GM12875 (cell line): Measurements from ENCODE around the gene UBXN6.

ENCODE experiments used
- H3K4me3 ChIP-seq: one replicate; pipeline ENCODE4 v1.5.1; 2011; ENCODE audit warnings: low read depth, low read length, control low read depth
- TF ChIP-seq, protein P1 (sequence below): IDR thresholded peaks from 2 replicates; pipeline ENCODE4 v1.5.1; 2011; ENCODE audit warnings: low read depth, mild to moderate bottlenecking, control low read depth, inconsistent platforms, low read length, moderate library complexity, borderline replicate concordance; ENCODE audit not compliant: insufficient read depth

The UBXN6 gene

DNA sequence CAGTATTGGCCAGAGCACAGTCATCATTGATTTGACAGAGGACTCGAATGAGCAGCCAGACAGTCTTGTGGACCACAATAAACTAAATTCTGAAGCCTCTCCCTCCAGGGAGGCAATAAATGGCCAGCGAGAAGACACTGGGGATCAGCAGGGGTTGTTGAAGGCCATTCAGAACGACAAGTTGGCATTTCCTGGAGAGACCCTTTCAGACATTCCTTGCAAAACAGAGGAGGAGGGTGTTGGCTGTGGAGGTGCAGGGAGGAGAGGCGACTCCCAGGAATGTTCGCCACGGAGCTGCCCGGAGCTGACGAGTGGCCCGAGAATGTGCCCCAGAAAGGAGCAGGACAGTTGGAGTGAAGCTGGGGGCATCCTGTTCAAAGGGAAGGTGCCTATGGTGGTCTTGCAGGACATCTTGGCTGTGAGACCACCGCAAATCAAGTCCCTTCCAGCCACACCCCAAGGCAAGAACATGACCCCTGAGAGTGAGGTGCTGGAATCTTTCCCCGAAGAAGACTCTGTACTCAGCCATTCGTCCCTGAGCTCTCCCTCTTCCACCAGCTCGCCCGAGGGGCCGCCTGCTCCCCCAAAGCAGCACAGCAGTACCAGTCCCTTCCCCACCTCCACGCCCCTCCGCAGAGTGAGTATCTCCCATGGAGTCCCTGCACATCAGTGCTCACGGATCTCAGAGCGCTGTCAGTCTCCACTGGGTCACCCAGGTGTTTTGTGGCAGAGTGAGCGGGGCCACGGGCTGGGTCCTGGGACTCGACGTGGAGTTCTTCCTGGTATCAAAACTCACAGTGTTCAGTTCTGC is 48.3 kb downstream of the UBXN6 start:
- TF ChIP-seq, protein P1, sequence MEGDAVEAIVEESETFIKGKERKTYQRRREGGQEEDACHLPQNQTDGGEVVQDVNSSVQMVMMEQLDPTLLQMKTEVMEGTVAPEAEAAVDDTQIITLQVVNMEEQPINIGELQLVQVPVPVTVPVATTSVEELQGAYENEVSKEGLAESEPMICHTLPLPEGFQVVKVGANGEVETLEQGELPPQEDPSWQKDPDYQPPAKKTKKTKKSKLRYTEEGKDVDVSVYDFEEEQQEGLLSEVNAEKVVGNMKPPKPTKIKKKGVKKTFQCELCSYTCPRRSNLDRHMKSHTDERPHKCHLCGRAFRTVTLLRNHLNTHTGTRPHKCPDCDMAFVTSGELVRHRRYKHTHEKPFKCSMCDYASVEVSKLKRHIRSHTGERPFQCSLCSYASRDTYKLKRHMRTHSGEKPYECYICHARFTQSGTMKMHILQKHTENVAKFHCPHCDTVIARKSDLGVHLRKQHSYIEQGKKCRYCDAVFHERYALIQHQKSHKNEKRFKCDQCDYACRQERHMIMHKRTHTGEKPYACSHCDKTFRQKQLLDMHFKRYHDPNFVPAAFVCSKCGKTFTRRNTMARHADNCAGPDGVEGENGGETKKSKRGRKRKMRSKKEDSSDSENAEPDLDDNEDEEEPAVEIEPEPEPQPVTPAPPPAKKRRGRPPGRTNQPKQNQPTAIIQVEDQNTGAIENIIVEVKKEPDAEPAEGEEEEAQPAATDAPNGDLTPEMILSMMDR: no peak
- H3K4me3 ChIP-seq: no peak overlapping the region

DNA sequence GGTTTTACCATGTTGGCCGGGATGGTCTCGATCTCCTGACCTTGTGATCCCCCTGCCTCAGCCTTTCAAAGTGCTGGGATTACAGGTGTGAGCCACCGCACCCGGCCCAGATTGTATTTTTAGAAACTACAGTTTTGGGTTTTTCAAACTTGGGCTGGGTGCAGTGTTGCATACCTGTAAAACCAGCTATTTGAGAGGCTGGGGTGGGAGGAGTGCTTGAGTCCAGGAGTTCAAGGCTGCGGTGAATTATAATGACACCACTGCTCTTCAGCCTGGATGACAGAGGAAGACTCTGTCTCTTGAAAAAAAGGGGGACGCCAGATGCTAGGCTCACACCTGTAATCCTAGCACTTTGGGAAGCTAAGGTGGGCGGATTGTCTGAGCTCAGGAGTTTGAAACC is 51.0 kb downstream of the UBXN6 start:
- TF ChIP-seq, protein P1: no peak
- H3K4me3 ChIP-seq: no peak overlapping the region

DNA sequence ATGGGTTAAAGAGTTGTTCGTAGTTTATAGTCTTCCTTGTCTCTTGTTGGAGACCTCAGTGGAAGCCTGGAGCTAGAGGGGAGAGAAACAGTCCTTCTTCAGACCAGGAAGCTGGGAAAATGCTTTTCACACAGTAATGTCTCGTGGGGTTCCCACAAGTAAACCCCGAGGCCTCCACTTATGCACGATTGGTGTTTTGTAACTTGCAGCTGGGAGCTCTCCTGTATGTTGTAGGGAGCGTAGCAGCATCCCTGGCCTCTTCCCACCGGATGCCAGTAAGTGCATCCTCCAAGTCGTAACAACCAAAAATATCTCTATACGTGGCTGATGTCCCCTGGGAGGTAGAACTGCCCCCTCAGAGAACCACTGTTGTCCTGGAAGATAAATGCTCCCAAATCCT is 51.6 kb downstream of the UBXN6 start:
- TF ChIP-seq, protein P1: no peak
- H3K4me3 ChIP-seq: no peak overlapping the region

DNA sequence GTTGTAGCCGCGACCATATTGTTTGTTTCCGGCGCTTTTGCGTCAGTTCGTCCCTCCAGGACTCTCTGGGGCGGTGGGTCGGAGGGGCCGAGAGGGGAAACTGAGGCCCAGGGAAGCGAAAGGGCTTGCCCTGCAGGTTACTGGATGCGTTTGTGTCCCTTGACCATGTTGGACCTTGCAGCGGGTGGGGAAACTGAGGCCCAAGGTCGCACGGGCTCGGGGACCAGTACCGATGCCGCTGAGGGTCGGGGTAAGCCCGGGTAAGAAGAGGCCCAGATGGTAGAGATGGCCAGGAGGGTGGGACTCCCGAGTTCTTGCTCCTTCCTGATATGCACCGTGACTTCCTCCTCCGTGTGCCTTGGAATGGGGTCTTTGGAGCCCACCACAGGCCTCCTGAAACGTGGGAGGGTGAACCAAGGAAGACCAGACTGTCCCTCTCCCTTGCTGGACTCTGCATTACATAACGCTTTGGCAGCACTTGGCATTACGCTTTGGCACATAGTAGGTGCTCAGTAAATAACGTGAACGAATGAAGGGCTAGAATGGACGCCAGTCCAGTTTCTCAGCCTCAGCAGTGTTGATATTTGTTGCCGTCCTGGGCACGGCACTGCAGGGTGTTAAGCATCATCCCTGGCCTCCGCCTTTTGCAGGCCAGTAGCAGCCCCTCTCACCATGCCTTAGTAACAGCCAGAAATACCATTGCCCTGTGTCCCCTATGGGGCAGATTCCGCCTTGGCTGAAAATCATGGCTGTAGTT is 54.4 kb downstream of the UBXN6 start:
- H3K4me3 ChIP-seq: peak overlapping the region; percentile 89
- TF ChIP-seq, protein P1: no peak

DNA sequence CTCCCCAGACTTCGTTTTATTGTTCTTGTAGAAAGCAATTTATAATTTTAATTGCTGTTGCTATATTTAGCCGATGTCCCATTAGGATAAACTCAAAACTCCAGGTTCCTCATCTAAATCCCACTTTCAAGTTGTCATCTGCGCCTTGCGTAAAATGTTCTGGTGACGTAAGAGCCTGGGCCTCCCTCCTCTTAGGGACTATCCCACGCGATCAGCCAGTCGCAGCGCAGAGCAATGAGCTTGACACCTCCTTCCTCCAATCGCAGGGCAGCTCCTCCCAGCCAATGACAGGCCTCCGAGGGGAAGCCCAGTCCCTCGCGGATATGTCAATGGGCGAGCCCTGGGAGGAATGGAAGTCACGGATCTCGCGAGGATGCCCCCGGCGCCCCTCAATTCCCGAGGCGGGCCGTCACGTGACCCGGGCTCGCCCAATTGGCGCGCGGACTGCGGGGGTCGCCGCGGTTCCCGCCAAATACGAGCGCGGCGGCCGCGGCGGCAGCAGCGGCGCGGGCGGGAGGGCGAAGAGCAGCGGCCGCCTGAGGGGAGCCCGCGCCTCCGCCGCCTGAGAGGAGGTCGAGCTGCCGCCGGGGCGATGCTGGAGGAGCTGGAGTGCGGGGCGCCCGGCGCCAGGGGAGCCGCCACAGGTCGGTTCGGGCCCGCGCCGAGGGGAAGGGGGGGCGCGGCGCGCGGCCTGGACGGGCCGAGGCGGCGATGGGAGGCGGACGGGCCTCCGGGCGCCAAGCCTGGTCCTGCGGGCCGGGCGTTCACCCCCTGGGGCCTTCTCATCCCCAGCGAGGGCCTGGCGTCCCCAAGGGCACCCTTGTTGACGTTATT is 55.2 kb downstream of the UBXN6 start, which contains the start of gene CHAF1A:
CHAF1A (plus strand) TSS at position 470 of the 834 bp plus-strand sequence; CDS start at position 593, 123 bp downstream.
- TF ChIP-seq, protein P1: no peak
- H3K4me3 ChIP-seq: peak within 1 kb of the TSS; percentile 89

DNA sequence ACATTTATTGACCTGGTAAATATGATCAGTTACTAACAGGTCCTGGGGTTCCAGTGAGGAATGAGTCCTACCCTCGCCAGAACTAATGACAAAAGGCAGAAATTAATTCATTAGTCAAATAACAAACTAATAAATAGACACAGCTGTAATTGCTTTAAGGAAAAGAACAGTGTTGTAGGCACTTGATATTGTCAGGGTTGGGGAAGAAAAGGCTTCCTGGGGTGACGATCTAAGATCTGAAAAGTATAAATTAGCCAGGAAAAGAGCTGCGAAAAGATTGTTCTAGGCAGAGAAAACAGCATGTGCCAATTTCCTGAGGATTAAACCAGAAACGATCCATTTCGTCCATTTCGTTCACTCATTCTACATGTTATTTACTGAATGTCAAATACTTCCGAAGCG is 55.8 kb downstream of the UBXN6 start:
- H3K4me3 ChIP-seq: peak overlapping the region; percentile 22
- TF ChIP-seq, protein P1: no peak
